GM12873 (cell line): Measurements from ENCODE around the gene PDK4.
A peak's percentile ranks its signal among the peaks of the same experiment; 100 is the strongest.

ENCODE experiments used
- CTCF ChIP-seq: IDR thresholded peaks from 2 replicates; pipeline ENCODE4 v1.5.1; 2012; ENCODE audit warnings: low read depth, mild to moderate bottlenecking, moderate library complexity, low read length, control low read depth; ENCODE audit not compliant: insufficient read depth; ENCODE audit errors: missing control alignments

PDK4 gene

GRCh38 chr7:95546647-95547046 lies 49.7 kb downstream of the PDK4 start:
- no peak for TF ChIP-seq CTCF

- no peak for TF ChIP-seq CTCF
Measured at GRCh38 chr7:95545673-95546072, 50.6 kb downstream of the PDK4 start.

GRCh38 chr7:95545007-95545615 lies 51.2 kb downstream of the PDK4 start:
- peak; percentile 48 for TF ChIP-seq CTCF

- no peak for TF ChIP-seq CTCF
Measured at GRCh38 chr7:95544171-95544570, 52.1 kb downstream of the PDK4 start.

- TF ChIP-seq CTCF = no peak
Measured at GRCh38 chr7:95543312-95543711, 53.0 kb downstream of the PDK4 start.

GRCh38 chr7:95540366-95540765 lies 56.0 kb downstream of the PDK4 start:
- TF ChIP-seq CTCF = no peak

GRCh38 chr7:95539426-95539825 lies 56.9 kb downstream of the PDK4 start:
- TF ChIP-seq CTCF = no peak
